NCI-H2196 treated with DMSO at 0.1 percent for 48 hours (cell line): ENCODE data around the gene CHCHD10.

ENCODE experiments used
- DNase-seq: peaks from one replicate; lab custom pipeline; 2025; ENCODE audit not compliant: unreplicated experiment; lab: John Stamatoyannopoulos, UW

Gene CHCHD10

GRCh38 chr22:23787910-23788309 is 20.1 kb upstream of the CHCHD10 start:
- DNase-seq, result no peak

GRCh38 chr22:23787600-23787896 is 19.8 kb upstream of the CHCHD10 start:
- no peak for DNase-seq

DNA sequence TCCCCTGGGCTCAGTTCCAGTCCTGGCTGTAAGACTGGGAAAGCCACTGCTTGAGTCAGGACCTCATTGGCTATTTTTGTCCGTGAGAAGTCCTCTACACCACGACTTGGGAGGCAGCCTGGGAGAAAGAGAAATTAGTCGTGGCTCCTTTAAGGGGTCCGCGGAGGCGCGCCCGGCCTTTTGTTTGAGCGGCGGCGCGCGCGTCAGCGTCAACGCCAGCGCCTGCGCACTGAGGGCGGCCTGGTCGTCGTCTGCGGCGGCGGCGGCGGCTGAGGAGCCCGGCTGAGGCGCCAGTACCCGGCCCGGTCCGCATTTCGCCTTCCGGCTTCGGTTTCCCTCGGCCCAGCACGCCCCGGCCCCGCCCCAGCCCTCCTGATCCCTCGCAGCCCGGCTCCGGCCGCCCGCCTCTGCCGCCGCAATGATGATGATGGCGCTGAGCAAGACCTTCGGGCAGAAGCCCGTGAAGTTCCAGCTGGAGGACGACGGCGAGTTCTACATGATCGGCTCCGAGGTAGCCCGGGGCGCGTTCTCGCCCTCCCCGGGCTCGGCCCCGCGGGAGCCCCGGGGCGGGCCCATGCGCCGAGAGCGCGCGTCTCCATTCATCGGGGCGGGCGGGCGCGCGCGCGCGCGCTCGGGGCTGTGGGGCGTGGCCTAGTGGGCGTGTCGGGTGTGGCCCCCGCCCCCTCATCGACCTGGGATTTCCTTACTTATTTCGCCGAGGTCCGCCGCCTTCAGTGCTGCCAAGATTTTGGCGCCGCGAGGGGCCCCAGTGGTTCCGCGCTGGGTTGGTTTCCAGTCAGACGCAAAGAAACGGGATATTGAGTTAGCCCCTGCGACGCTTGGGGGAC is 19.2 kb upstream of the CHCHD10 start, which contains the start of gene SMARCB1:
SMARCB1 (plus strand) TSS at position 215 of the 848 bp plus-strand sequence; CDS start at position 419, 204 bp downstream.
- peak; percentile 51 for DNase-seq

DNA sequence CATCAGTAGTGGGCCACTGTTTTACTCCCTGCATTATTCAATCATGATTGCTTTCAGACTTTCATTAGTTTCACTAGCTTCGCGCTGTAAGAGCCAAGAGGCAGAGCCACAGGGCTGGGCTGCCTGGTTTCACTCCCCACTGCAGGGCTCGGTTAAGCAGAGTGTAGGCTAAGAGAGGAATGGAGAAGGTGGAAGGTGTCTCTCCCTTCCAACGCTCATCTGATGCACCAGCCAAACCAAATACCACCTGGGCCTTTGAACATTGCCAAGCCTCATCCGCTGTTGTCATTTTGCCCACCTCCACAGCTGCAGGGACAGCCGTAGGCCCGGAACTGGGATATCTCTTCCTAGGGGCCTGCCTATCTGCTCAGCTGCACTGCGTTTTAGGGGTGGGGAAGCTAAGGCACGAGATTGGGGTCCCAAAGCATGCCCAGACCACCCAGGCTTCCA is 18.5 kb upstream of the CHCHD10 start:
- DNase-seq, result no peak

DNA sequence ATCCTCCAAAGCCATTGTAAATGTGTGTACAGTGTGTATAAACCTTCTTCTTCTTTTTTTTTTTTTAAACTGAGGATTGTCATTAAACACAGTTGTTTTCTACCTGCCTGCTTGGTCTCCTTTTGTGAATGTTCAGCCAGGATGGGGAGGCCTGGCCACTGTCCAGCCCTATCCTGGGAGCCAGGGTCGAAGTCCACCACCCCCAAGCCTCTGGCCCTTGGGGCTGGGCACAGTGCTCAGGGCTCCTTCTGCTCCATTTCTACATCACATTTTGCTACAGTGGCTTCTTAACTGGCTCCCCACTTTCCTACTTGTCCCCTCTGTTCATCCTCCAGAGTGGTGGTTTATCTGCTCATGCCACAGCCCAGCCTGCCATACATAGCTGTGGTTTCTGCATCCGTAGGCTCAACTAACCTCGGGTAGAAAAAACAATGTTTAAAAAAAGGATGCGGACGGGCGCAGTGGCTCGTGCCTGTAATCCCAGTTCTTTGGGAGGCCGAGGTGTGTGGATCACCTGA is 16.5 kb upstream of the CHCHD10 start:
- no peak for DNase-seq

- DNase-seq, result no peak
Measured at GRCh38 chr22:23783265-23784150, 15.7 kb upstream of the CHCHD10 start.

GRCh38 chr22:23782703-23783102 is 14.9 kb upstream of the CHCHD10 start:
- no peak for DNase-seq

DNA sequence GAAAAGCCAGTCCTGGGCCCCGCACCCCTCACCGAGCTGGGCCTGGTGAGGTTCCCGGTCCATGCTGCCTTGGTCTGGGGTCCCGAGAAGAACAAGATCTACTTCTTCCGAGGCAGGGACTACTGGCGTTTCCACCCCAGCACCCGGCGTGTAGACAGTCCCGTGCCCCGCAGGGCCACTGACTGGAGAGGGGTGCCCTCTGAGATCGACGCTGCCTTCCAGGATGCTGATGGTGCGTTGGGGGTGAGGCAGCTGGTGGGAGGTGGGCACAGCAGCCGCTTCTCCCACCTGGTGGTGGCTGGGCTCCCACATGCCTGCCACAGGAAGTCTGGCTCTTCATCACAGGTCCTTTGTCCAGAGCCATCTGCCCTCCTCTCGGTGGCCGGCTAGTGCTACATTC is 14.5 kb upstream of the CHCHD10 start:
- DNase-seq, result no peak

DNA sequence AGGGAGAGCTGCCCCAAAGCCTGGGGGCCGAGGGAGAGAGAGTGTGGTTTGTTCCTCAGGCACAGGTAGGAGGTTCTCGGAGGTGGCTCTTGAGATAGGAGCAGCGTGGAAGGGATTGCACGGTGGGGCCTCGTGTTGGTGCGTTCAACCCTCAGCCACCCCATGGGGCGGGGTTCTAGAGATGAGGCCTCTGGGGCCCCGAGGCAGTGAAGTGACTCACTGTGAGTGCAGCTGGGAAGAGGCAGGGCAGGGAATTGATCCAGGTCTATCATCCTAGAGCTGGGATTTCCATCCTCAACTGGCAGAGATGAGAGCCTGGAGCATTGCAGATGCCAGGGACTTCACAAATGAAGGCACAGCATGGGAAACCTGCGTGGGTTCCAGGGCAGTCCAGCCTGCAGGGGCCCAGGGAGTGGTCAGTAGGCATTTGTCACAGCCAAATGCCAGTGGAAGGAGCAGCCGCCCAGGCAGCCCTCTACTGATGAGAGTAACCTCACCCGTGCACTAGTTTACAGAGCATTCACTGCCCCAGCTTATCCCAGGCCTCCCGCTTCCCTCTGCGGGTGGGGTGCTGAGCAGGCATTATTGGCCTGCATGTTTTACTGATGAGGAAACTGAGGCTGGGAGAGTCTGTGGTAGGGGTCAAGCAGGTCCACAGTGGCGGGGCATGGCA is 13.9 kb upstream of the CHCHD10 start:
- no peak for DNase-seq

DNA sequence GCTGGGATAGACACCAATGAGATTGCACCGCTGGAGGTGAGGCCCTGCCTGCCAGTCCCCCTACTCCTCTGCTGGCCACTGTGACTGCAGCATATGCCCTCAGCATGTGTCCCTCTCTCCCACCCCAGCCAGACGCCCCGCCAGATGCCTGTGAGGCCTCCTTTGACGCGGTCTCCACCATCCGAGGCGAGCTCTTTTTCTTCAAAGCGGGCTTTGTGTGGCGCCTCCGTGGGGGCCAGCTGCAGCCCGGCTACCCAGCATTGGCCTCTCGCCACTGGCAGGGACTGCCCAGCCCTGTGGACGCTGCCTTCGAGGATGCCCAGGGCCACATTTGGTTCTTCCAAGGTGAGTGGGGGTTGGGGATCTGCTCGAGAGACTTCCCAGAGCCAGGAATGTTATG is 13.3 kb upstream of the CHCHD10 start:
- no peak for DNase-seq

- no peak for DNase-seq
Measured at GRCh38 chr22:23780146-23780748, 12.5 kb upstream of the CHCHD10 start.

GRCh38 chr22:23779731-23780130 is 12.0 kb upstream of the CHCHD10 start:
- no peak for DNase-seq

GRCh38 chr22:23779083-23779482 is 11.3 kb upstream of the CHCHD10 start:
- no peak for DNase-seq

DNA sequence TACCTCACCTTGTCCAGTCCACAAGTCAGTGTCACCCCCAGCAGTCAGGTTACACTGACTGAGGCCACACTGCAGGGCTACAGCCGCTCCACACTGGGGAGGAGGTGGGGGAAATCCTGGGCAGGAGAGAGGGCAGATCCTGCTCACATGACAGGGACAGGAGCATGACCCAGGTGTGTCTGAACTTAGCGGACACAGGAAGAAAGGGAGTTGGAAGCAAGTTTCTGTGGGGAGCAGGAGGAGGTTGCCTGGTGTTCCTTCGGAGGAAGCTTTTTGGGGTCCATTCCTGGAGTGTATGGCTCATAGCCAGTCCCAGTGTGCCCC is 10.8 kb upstream of the CHCHD10 start:
- no peak for DNase-seq

- DNase-seq, result no peak
Measured at GRCh38 chr22:23777776-23778576, 10.2 kb upstream of the CHCHD10 start.

DNA sequence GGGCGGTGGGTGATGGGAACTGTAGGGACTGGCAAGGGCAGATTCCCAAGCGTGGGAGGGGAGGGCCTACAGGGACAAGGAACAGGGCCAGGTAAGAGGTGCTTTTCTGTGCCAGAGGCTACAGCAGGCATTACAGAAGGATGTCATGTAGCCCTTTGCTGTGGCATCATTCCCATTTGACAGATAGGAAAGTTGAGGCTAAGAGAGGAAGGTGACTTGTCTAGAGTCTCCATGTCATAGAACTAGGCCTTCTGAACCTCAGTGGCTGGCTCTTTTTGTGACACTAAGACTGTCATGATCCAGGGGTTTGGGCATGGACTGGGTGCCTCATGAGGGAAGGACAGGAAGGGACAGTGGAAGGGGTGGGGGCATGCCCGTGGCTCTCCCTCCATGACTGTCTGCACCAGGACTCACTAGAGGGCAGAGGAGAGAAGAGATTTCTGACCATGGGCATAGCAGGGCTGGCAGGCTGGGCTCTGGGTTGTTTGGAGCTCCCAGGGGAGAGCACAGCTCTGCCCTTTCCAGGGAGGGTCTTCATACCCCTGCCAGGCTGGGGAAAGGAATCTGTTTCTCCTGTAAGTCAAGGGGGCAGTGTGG is 8.1 kb upstream of the CHCHD10 start:
- no peak for DNase-seq

- DNase-seq, result no peak
Measured at GRCh38 chr22:23774922-23775436, 7.2 kb upstream of the CHCHD10 start.

DNA sequence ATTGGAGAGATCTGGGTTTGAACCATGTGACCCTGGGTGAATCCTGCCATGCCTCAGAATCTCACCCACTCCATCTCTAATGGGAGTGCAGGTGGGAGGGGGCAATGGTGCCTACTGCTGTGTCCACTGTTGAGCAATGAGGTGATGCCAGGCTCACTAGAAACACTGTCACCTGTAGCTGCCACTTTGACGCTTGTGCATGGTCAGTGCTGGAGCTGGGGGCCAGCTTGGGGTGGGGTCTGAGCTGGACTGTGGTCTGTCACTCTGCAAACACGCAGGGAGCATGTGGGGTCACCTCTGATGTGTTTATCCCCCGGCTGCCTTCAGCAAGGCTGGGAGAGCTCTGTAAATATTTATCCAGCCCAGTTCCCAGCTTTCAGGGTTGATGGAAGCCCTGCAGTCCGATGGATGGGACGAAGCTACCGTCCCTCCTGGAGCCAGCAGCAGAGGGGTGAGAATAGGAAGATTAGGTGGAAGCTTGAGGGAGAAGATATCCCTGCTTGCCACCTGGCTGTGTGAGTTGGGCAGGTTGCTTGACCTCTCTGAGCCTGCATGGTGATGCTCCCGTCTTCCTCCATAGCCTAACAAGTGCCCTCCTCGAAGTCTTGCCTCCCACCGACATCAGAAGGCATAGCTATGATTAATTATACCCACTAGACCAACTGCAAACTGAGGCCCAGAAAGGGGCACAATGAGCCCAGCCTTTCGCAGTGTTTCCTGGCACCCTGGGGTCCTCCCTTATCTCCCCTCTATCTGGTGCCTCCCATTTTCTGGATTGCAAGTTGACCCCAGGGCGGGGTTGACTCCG is 6.5 kb upstream of the CHCHD10 start:
- DNase-seq, result no peak
